LNCaP clone FGC (cell line): ENCODE data around the gene SP100.

Experiments
- DNase-seq: peaks from one replicate; pipeline ENCODE4 v3.0.0-alpha.2; 2011; ENCODE audit warnings: low read depth
- H3K4me3 ChIP-seq: 2 replicates; pipeline ENCODE4 v1.5.1; 2011; ENCODE audit warnings: mild to moderate bottlenecking, low read depth, low read length, control low read depth
- CTCF ChIP-seq: IDR thresholded peaks from 2 replicates; pipeline ENCODE4 v1.5.1; 2012; ENCODE audit warnings: mild to moderate bottlenecking; ENCODE audit not compliant: control insufficient read depth, insufficient read depth; ENCODE audit errors: extremely low read depth

The SP100 gene

GRCh38 chr2:230582851-230583283 is 166.9 kb downstream of the SP100 start:
- DNase-seq: no peak
- TF ChIP-seq CTCF: no peak
- no peak overlapping the region for H3K4me3 ChIP-seq

- TF ChIP-seq CTCF: no peak
- H3K4me3 ChIP-seq: no peak overlapping the region
- no peak for DNase-seq
Measured at GRCh38 chr2:230583581-230583980, 167.6 kb downstream of the SP100 start.

DNA sequence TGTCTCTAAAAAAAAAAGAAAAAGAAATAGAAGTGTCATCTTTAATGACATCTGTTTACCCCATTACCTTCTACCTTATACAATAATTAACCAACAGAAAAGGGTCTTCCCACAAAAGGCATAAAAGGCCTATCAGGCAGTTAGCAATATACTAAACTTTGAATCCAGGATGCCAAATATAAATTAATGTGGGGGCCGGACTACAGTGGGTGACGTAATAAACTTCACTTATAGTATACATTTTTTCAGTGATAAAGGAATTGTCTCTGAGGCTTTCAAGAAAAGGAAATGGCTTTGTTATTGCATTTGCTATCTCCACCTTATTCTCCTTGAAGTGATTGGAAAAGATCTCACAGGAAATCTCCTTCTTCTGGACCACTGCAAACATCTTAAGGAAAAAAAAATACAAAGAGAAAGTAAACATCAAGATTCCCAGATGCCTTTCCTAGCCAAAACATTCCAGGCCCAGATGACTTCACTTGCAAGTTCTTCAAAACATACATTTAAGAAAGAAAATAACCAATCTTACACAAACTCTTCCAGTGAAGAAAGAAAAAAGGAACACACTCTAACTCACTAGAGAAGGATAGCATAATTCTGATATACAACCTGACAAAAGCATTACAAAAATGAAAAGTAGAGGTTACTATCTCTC is 170.5 kb downstream of the SP100 start:
- no peak overlapping the region for H3K4me3 ChIP-seq
- no peak for TF ChIP-seq CTCF
- no peak for DNase-seq

GRCh38 chr2:230589025-230589424 is 173.0 kb downstream of the SP100 start:
- DNase-seq: no peak
- no peak overlapping the region for H3K4me3 ChIP-seq
- no peak for TF ChIP-seq CTCF

DNA sequence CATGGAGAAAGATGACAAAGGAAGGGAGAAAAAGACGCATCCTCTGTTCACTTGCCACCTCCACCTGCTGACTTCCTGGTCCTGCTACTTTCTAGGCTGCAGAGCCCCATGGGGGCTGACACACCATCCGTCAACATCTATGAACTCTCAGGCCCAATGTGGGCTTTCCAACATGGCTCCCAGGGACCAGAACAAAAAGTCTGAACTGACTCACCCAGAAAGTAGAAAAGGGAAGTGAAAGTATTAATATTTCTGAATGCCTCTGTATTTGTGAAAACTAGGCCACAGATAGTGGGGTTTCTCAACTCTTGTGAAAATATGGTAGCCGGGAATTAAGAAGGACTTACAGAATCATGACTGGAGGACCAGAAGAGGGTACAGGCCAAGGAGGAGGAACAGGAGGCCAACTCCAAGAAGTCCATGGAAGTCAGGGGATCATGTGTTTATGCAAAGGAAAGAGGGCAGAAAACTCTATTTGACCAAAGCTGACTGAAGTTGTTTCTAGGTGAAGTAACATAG is 173.6 kb downstream of the SP100 start:
- no peak overlapping the region for H3K4me3 ChIP-seq
- no peak for TF ChIP-seq CTCF
- DNase-seq: no peak

DNA sequence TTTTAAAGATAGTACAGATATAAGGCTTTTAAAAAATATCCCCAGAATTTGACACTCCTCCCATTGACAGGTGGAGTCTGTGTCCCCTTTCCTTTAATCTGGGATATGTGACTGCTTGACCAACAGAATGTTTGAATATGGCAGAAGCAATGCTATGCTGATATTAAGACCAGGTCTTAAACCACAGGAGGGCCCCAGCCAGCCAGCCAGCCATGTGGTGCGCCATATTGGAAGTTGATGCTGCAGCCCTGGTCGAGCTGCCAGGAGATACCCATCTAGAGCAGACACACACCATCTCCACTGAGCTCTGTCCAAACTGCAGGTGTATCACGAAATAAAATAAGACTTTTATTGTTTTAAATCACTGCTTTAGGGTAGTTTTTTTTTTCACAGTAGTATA is 174.3 kb downstream of the SP100 start:
- DNase-seq: no peak
- TF ChIP-seq CTCF: no peak
- no peak overlapping the region for H3K4me3 ChIP-seq

GRCh38 chr2:230591850-230592249 is 175.8 kb downstream of the SP100 start:
- no peak overlapping the region for H3K4me3 ChIP-seq
- DNase-seq: no peak
- no peak for TF ChIP-seq CTCF
